Liver (tissue), 9 donors: ENCODE measurements around the gene PRG3. TPM values are rescaled to one million over a fixed set of nuclear protein-coding genes. Genes with fewer than 3 reads are reported as not detected.

Experiments
- DNase-seq: peaks from one replicate; pipeline ENCODE4 v3.0.0-alpha.2; 2017; ENCODE audit warnings: low spot score
- H3K27ac ChIP-seq, 2 donors: one replicate each; pipeline ENCODE4 v1.7.0; 2013; ENCODE audit warnings: inconsistent platforms in 2 of 2, low read length in 2 of 2, control low read depth in 1 of 2, low read depth in 1 of 2, mild to moderate bottlenecking in 1 of 2
- H3K27me3 ChIP-seq, 4 donors: one replicate each; pipeline versions ENCODE4 v1.6.1 to v1.7.0; 2013; ENCODE audit warnings: low read length in 3 of 4, inconsistent platforms in 1 of 4, mild to moderate bottlenecking in 1 of 4, moderate library complexity in 1 of 4; ENCODE audit not compliant: control insufficient read depth in 4 of 4, insufficient read depth in 4 of 4
- H3K36me3 ChIP-seq, 4 donors: one replicate each; pipeline versions ENCODE4 v1.6.1 to v1.7.0; 2013; ENCODE audit warnings: low read length in 3 of 4, mild to moderate bottlenecking in 3 of 4, low read depth in 1 of 4, moderate library complexity in 1 of 4; ENCODE audit not compliant: control insufficient read depth in 4 of 4, insufficient read depth in 3 of 4
- H3K4me1 ChIP-seq, 4 donors: one replicate each; pipeline versions ENCODE4 v1.6.1 to v1.7.0; 2013; ENCODE audit warnings: low read length in 3 of 4, mild to moderate bottlenecking in 3 of 4, moderate library complexity in 1 of 4; ENCODE audit not compliant: control insufficient read depth in 4 of 4, insufficient read depth in 4 of 4
- H3K4me3 ChIP-seq, 3 donors: one replicate each; pipeline versions ENCODE4 v1.6.1 to v1.7.0; 2013; ENCODE audit warnings: low read length in 3 of 3, control low read depth in 1 of 3, low read depth in 1 of 3, mild to moderate bottlenecking in 1 of 3
- H3K9ac ChIP-seq, 2 donors: one replicate each; pipeline ENCODE4 v1.7.0; 2013; ENCODE audit warnings: low read length in 2 of 2, mild to moderate bottlenecking in 2 of 2, moderate library complexity in 2 of 2, control low read depth in 1 of 2, low read depth in 1 of 2
- H3K9me3 ChIP-seq, 4 donors: one replicate each; pipeline versions ENCODE4 v1.6.1 to v1.7.0; 2013; ENCODE audit warnings: low read length in 3 of 4; ENCODE audit not compliant: control insufficient read depth in 4 of 4
- CTCF ChIP-seq: fragments of 150-350 bp; IDR thresholded peaks from 2 replicates; pipeline ENCODE4 v1.5.1; 2017; ENCODE audit warnings: improper control_type of control experiment, low read depth, low read length; ENCODE audit not compliant: missing input control
- EGR1 ChIP-seq, 2 donors: IDR thresholded peaks; 2 replicates each; pipeline ENCODE4 v1.6.1; 2016 to 2018; ENCODE audit warnings: antibody characterized with exemption in 2 of 2, low read depth in 2 of 2
- FOXA1 ChIP-seq: IDR thresholded peaks from 2 replicates; pipeline ENCODE4 v1.6.1; 2016; ENCODE audit warnings: antibody characterized with exemption
- FOXA2 ChIP-seq: IDR thresholded peaks from 2 replicates; pipeline ENCODE4 v1.6.1; 2016; ENCODE audit warnings: antibody characterized with exemption
- GABPA ChIP-seq, 2 donors: IDR thresholded peaks in 1 of 2; conservative IDR thresholded peaks in 1 of 2; 2 replicates each; pipeline ENCODE4 v1.6.1; 2016; ENCODE audit warnings: antibody characterized with exemption in 2 of 2, mild to moderate bottlenecking in 1 of 2, moderate library complexity in 1 of 2
- HNF4A ChIP-seq, 2 donors: conservative IDR thresholded peaks; 2 replicates each; pipeline ENCODE4 v1.6.1; 2016; ENCODE audit warnings: antibody characterized with exemption in 2 of 2, mild to moderate bottlenecking in 2 of 2
- HNF4G ChIP-seq: IDR thresholded peaks from 2 replicates; pipeline ENCODE4 v1.6.1; 2016; ENCODE audit warnings: antibody characterized with exemption
- JUND ChIP-seq, 2 donors: IDR thresholded peaks; 2 replicates each; pipeline ENCODE4 v1.6.1; 2016; ENCODE audit warnings: antibody characterized with exemption in 2 of 2
- MAX ChIP-seq: IDR thresholded peaks from 2 replicates; pipeline ENCODE4 v1.6.1; 2016; ENCODE audit warnings: antibody characterized with exemption
- NR2F2 ChIP-seq: IDR thresholded peaks from 2 replicates; pipeline ENCODE4 v1.6.1; 2016; ENCODE audit warnings: antibody characterized with exemption
- RAD21 ChIP-seq, 2 donors: IDR thresholded peaks; 2 replicates each; pipeline ENCODE4 v1.6.1; 2016; ENCODE audit warnings: antibody characterized with exemption in 2 of 2, mild to moderate bottlenecking in 2 of 2
- RXRA ChIP-seq, 2 donors: IDR thresholded peaks; 2 replicates each; pipeline ENCODE4 v1.6.1; 2017 to 2018; ENCODE audit warnings: antibody characterized with exemption in 2 of 2, mild to moderate bottlenecking in 1 of 2
- TAF1 ChIP-seq: conservative IDR thresholded peaks from 2 replicates; pipeline ENCODE4 v1.6.1; 2016; ENCODE audit warnings: antibody characterized with exemption, mild to moderate bottlenecking
- YY1 ChIP-seq: IDR thresholded peaks from 2 replicates; pipeline ENCODE4 v1.6.1; 2016; ENCODE audit warnings: antibody characterized with exemption, mild to moderate bottlenecking
- WGBS: extraction: QIAGEN DNeasy Blood & Tissue Kit; methylation state at CpG from one replicate; pipeline ENCODE4 v1.1.7; 2013; 5-methylcytosine and 5-hydroxymethylcytosine counted together
- polyA plus RNA-seq, 2 donors: library from polyadenylated mRNA; stranded (reverse) in 1 of 2; unstranded in 1 of 2; fragments of 200-250 nt in 1 of 2; fragments of >200 nt in 1 of 2; fragmentation: Nextera tagmentation in 1 of 2; extraction: Ambion mirVana in 1 of 2; gene quantifications; one replicate each; pipeline versions ENCODE4 v1.2.1 to v1.2.3, GENCODE V29; 2013 to 2015
- total RNA-seq, 2 donors: library from RNA; depleted of rRNA; stranded (reverse); fragments of >200 nt; gene quantifications; one replicate each; pipeline ENCODE4 v1.2.3, GENCODE V29; 2014
- TF ChIP-seq, protein P1 (sequence below): IDR thresholded peaks from 2 replicates; pipeline ENCODE4 v1.6.1; 2016; ENCODE audit warnings: antibody characterized with exemption, mild to moderate bottlenecking
- TF ChIP-seq, protein P2 (sequence below): IDR thresholded peaks from 2 replicates; pipeline ENCODE4 v1.6.1; 2016; ENCODE audit warnings: antibody characterized with exemption
- TF ChIP-seq, protein P3 (sequence below): IDR thresholded peaks from 2 replicates; pipeline ENCODE4 v1.6.1; 2016; ENCODE audit warnings: antibody characterized with exemption
- donor health status: healthy.
- donor health status: healthy.
- donor health status: healthy.
- donor health status: healthy.
- donor health status: healthy.

Gene PRG3
- total and polyA plus RNA-seq, 4 donors = 0.22 to 4.9 TPM; not detected in 2

DNA sequence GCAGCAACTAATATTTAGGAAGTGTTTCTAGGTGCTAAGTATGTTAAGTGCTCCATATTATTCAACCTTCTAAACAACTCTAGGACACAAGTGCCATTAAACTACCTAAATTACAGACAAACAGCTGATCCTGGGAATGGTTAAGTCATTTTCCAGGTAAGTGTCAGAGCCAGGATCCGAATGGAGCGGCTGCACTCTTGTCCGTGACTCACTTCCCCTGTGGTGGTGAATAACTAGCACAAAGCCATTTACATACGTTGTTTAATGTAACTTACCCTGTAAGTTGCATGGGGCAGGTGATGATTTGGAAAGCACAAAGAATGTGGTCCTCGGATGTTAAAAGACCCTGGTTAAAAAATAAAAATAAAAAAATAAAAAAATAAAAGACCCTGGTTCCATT is 18.3 kb upstream of the PRG3 start:
- no peak overlapping the region for H3K4me3 ChIP-seq
- H3K9me3 ChIP-seq = no peaks in the 10 kb centered on the region
- peaks cover 0 to 11% (median 6%) of the 10 kb centered on the region in 4 donors for H3K4me1 ChIP-seq
- H3K9ac ChIP-seq = no peak overlapping the region
- DNase-seq = no peak
- no peaks in the 10 kb centered on the region for H3K36me3 ChIP-seq
- TF ChIP-seq EGR1 (IDR thresholded peaks at IDR 0.05; ENCODE audit: low read depth in 2 of 2) = no peak
- no peak for TF ChIP-seq FOXA2
- TF ChIP-seq NR2F2 = no peak
- TF ChIP-seq, protein P1, sequence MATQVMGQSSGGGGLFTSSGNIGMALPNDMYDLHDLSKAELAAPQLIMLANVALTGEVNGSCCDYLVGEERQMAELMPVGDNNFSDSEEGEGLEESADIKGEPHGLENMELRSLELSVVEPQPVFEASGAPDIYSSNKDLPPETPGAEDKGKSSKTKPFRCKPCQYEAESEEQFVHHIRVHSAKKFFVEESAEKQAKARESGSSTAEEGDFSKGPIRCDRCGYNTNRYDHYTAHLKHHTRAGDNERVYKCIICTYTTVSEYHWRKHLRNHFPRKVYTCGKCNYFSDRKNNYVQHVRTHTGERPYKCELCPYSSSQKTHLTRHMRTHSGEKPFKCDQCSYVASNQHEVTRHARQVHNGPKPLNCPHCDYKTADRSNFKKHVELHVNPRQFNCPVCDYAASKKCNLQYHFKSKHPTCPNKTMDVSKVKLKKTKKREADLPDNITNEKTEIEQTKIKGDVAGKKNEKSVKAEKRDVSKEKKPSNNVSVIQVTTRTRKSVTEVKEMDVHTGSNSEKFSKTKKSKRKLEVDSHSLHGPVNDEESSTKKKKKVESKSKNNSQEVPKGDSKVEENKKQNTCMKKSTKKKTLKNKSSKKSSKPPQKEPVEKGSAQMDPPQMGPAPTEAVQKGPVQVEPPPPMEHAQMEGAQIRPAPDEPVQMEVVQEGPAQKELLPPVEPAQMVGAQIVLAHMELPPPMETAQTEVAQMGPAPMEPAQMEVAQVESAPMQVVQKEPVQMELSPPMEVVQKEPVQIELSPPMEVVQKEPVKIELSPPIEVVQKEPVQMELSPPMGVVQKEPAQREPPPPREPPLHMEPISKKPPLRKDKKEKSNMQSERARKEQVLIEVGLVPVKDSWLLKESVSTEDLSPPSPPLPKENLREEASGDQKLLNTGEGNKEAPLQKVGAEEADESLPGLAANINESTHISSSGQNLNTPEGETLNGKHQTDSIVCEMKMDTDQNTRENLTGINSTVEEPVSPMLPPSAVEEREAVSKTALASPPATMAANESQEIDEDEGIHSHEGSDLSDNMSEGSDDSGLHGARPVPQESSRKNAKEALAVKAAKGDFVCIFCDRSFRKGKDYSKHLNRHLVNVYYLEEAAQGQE = no peak
- TF ChIP-seq, protein P2, sequence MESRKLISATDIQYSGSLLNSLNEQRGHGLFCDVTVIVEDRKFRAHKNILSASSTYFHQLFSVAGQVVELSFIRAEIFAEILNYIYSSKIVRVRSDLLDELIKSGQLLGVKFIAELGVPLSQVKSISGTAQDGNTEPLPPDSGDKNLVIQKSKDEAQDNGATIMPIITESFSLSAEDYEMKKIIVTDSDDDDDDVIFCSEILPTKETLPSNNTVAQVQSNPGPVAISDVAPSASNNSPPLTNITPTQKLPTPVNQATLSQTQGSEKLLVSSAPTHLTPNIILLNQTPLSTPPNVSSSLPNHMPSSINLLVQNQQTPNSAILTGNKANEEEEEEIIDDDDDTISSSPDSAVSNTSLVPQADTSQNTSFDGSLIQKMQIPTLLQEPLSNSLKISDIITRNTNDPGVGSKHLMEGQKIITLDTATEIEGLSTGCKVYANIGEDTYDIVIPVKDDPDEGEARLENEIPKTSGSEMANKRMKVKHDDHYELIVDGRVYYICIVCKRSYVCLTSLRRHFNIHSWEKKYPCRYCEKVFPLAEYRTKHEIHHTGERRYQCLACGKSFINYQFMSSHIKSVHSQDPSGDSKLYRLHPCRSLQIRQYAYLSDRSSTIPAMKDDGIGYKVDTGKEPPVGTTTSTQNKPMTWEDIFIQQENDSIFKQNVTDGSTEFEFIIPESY = no peak
- TF ChIP-seq FOXA1 = no peak
- no peak for TF ChIP-seq HNF4A (conservative IDR thresholded peaks at IDR 0.05)
- TF ChIP-seq MAX = no peak
- TF ChIP-seq TAF1 = no peak
- TF ChIP-seq CTCF = no peak
- TF ChIP-seq JUND (IDR thresholded peaks at IDR 0.05) = no peak
- TF ChIP-seq, protein P3, sequence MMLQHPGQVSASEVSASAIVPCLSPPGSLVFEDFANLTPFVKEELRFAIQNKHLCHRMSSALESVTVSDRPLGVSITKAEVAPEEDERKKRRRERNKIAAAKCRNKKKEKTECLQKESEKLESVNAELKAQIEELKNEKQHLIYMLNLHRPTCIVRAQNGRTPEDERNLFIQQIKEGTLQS = no peak
- no peak for TF ChIP-seq YY1
- no peak for TF ChIP-seq GABPA (IDR thresholded peaks at IDR 0.05 in 1 of 2, conservative IDR thresholded peaks at IDR 0.05 in 1 of 2)
- no peak for TF ChIP-seq HNF4G
- TF ChIP-seq RAD21 (IDR thresholded peaks at IDR 0.05) = no peak
- TF ChIP-seq RXRA (IDR thresholded peaks at IDR 0.05) = no peak
- H3K27ac ChIP-seq = no peak overlapping the region
- H3K27me3 ChIP-seq = no peaks in the 10 kb centered on the region
- 92% methylated on average over 5 of the region's 5 CpGs for WGBS
